ENCODE data around the gene ZNF578.
A peak's percentile ranks its signal among the peaks of the same experiment; 100 is the strongest.
"Not testable (repeated sequence)": the region's sequence is repeated elsewhere in the genome, so short reads cannot be mapped to it uniquely, and the experiment has no call there.

ZNF578 gene

GRCh38 chr19:52453324-52454094 lies at the start of gene ZNF578:
Gene ZNF578 (plus strand): TSS chr19:52453553. CDS start chr19:52501846, 48,293 bp downstream.
- peak; percentile 66 for DNase-seq (ENCODE audit: low read depth)

GRCh38 chr19:52410276-52410675 lies 43.1 kb upstream of the ZNF578 start:
- DNase-seq (ENCODE audit: low read depth), result no peak

- DNase-seq (ENCODE audit: low read depth), result no peak
Observed at GRCh38 chr19:52415711-52416110, 37.6 kb upstream of the ZNF578 start.

GRCh38 chr19:52428937-52429336 lies 24.4 kb upstream of the ZNF578 start, which contains the start of gene ZNF534:
Gene ZNF534 (plus strand): TSS chr19:52429148. CDS start chr19:52431475, 2,327 bp downstream.
- no peak for DNase-seq (ENCODE audit: low read depth)

- DNase-seq (ENCODE audit: low read depth), result no peak
Observed at GRCh38 chr19:52442179-52442578, 11.2 kb upstream of the ZNF578 start.

- DNase-seq (ENCODE audit: low read depth), result no peak
Observed at GRCh38 chr19:52444506-52444905, 8.8 kb upstream of the ZNF578 start.

- DNase-seq (ENCODE audit: low read depth), result no peak
Observed at GRCh38 chr19:52451241-52451640, 2.1 kb upstream of the ZNF578 start.

GRCh38 chr19:52464798-52465470 lies 11.6 kb downstream of the ZNF578 start:
- DNase-seq (ENCODE audit: low read depth), result no peak

- DNase-seq (ENCODE audit: low read depth), result no peak
Observed at GRCh38 chr19:52473655-52474350, 20.4 kb downstream of the ZNF578 start.

- DNase-seq (ENCODE audit: low read depth), result no peak
Observed at GRCh38 chr19:52474351-52475127, 21.2 kb downstream of the ZNF578 start.

- DNase-seq (ENCODE audit: low read depth), result not testable (repeated sequence)
Observed at GRCh38 chr19:52484111-52484743, 30.9 kb downstream of the ZNF578 start.

- not testable (repeated sequence) for DNase-seq (ENCODE audit: low read depth)
Observed at GRCh38 chr19:52485064-52485463, 31.7 kb downstream of the ZNF578 start.

GRCh38 chr19:52485561-52486240 lies 32.3 kb downstream of the ZNF578 start:
- DNase-seq (ENCODE audit: low read depth), result not testable (repeated sequence)

GRCh38 chr19:52492201-52492993 lies 39.0 kb downstream of the ZNF578 start:
- no peak for DNase-seq (ENCODE audit: low read depth)

- no peak for DNase-seq (ENCODE audit: low read depth)
Observed at GRCh38 chr19:52492994-52493470, 39.7 kb downstream of the ZNF578 start.

- no peak for DNase-seq (ENCODE audit: low read depth)
Observed at GRCh38 chr19:52494518-52494917, 41.2 kb downstream of the ZNF578 start.

- no peak for DNase-seq (ENCODE audit: low read depth)
Observed at GRCh38 chr19:52498571-52498970, 45.2 kb downstream of the ZNF578 start.

GRCh38 chr19:52500474-52500873 lies 47.1 kb downstream of the ZNF578 start:
- not testable (repeated sequence) for DNase-seq (ENCODE audit: low read depth)

GRCh38 chr19:52500991-52501390 lies 47.6 kb downstream of the ZNF578 start:
- not testable (repeated sequence) for DNase-seq (ENCODE audit: low read depth)

GRCh38 chr19:52507266-52507665 lies 53.9 kb downstream of the ZNF578 start:
- DNase-seq (ENCODE audit: low read depth), result no peak
